Smooth muscle cell (in vitro differentiated cells): ENCODE results near the gene NR4A2. TPM values are rescaled to one million over a fixed set of nuclear protein-coding genes. Genes with fewer than 3 reads are reported as not detected.

ENCODE experiments used
- DNase-seq: peaks from one replicate; lab custom pipeline; 2025; ENCODE audit not compliant: unreplicated experiment; lab: John Stamatoyannopoulos, UW
- H2AFZ ChIP-seq: fragments of 200-600 bp; sonication (generic); 2 replicates; pipeline ENCODE4 v1.6.0; 2016; ENCODE audit warnings: antibody characterized with exemption, low read depth, mild to moderate bottlenecking
- H3F3A ChIP-seq: fragments of 200-600 bp; sonication (generic); 2 replicates; pipeline ENCODE4 v1.6.0; 2017; ENCODE audit warnings: antibody characterized with exemption, low read depth
- H3K27ac ChIP-seq: fragments of 200-600 bp; sonication (generic); 2 replicates; pipeline ENCODE4 v1.5.1; 2016; ENCODE audit warnings: low read depth, mild to moderate bottlenecking
- H3K27me3 ChIP-seq: fragments of 200-600 bp; sonication (generic); 2 replicates; pipeline ENCODE4 v1.6.1; 2016; ENCODE audit warnings: low read depth, mild to moderate bottlenecking
- H3K36me3 ChIP-seq: fragments of 200-600 bp; sonication (generic); 2 replicates; pipeline ENCODE4 v1.5.1; 2016; ENCODE audit warnings: low read depth
- H3K4me1 ChIP-seq: fragments of 200-600 bp; sonication (generic); 2 replicates; pipeline ENCODE4 v1.5.1; 2016; ENCODE audit warnings: low read depth
- H3K4me2 ChIP-seq: fragments of 200-600 bp; sonication (generic); 2 replicates; pipeline ENCODE4 v1.6.0; 2016; ENCODE audit warnings: mild to moderate bottlenecking
- H3K4me3 ChIP-seq: fragments of 200-600 bp; sonication (generic); 2 replicates; pipeline ENCODE4 v1.5.1; 2016; ENCODE audit warnings: mild to moderate bottlenecking
- H3K79me2 ChIP-seq: fragments of 200-600 bp; sonication (generic); 2 replicates; pipeline ENCODE4 v1.6.0; 2016; ENCODE audit warnings: low read depth, mild to moderate bottlenecking
- H3K9ac ChIP-seq: fragments of 200-600 bp; sonication (generic); 2 replicates; pipeline ENCODE4 v1.6.0; 2016; ENCODE audit warnings: low read depth
- H3K9me3 ChIP-seq: fragments of 200-600 bp; sonication (generic); replicated peaks from 2 replicates; pipeline ENCODE4 v1.5.1; 2016; ENCODE audit warnings: low read depth
- H4K20me1 ChIP-seq: fragments of 200-600 bp; sonication (generic); 2 replicates; pipeline ENCODE4 v1.6.0; 2016; ENCODE audit warnings: low read depth
- WGBS: methylation state at CpG from one replicate; pipeline ENCODE4 v1.1.7; 2016; ENCODE audit warnings: low lambda C conversion rate; 5-methylcytosine and 5-hydroxymethylcytosine counted together
- polyA plus RNA-seq: library from polyadenylated mRNA; unstranded; fragments of >200 nt; fragmentation: Nextera tagmentation; extraction: Ambion mirVana; gene quantifications from 2 replicates; pipeline ENCODE4 v1.2.1, GENCODE V29; 2016
- total RNA-seq: library from RNA; depleted of rRNA; stranded (reverse); fragments of >200 nt; gene quantifications from 2 replicates; pipeline ENCODE4 v1.2.3, GENCODE V29; 2014
- TF ChIP-seq, protein P1 (sequence below): fragments of 200-600 bp; sonication (generic); IDR thresholded peaks from 2 replicates; pipeline ENCODE4 v1.5.1; 2017; ENCODE audit warnings: borderline replicate concordance, mild to moderate bottlenecking, antibody characterized with exemption; ENCODE audit not compliant: insufficient read depth, poor library complexity, severe bottlenecking

Gene NR4A2
- total and polyA plus RNA-seq, 2 experiments from 2014 or later: 6.7 to 14.5 TPM

DNA sequence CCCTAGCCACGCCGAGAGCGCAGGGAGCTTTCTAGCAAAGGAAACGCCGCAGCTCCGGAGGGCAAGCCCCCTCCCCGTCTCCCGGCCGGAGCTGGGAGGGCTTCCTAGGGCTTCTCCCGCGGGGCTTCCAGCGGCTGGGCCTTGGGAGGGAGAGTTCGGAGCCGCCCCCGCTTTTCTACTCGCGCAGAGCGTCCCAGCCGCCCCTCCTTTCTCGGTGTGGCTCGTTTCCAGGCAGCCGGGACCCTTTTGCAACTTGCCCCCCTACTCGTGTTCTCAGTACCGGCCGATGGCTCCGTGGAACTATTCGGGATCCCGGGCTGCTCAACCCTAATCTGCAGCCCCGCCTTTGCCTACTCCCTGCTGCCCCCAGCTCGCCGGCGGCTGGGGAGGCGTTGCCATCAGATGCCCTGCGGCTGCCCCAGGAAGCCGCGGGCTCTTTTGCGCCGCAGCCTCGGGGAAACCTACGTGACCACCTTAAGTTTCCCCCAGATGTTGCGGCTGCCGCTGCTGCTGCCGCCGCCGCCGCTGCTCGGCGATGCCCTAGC, 1.5 kb upstream of the NR4A2 start:
- Histone ChIP-seq H3K79me2 (no peaks in the 10 kb centered on the region), H3K4me1 (peaks cover 13% of the 10 kb centered on the region), H3K9me3 (no peaks in the 10 kb centered on the region), H3K36me3 (no peaks in the 10 kb centered on the region), H4K20me1 (peaks cover 13% of the 10 kb centered on the region), H2AFZ (peak overlapping the region; percentile 86), H3K9ac (peak overlapping the region; percentile 92), H3K27ac (peak overlapping the region; percentile 93), H3K27me3 (peaks cover 25% of the 10 kb centered on the region), H3K4me2 (peak overlapping the region; percentile 91), H3F3A (peaks cover 9% of the 10 kb centered on the region), H3K4me3 (peak overlapping the region; percentile 76)
- TF ChIP-seq, protein P1, sequence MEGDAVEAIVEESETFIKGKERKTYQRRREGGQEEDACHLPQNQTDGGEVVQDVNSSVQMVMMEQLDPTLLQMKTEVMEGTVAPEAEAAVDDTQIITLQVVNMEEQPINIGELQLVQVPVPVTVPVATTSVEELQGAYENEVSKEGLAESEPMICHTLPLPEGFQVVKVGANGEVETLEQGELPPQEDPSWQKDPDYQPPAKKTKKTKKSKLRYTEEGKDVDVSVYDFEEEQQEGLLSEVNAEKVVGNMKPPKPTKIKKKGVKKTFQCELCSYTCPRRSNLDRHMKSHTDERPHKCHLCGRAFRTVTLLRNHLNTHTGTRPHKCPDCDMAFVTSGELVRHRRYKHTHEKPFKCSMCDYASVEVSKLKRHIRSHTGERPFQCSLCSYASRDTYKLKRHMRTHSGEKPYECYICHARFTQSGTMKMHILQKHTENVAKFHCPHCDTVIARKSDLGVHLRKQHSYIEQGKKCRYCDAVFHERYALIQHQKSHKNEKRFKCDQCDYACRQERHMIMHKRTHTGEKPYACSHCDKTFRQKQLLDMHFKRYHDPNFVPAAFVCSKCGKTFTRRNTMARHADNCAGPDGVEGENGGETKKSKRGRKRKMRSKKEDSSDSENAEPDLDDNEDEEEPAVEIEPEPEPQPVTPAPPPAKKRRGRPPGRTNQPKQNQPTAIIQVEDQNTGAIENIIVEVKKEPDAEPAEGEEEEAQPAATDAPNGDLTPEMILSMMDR: no peak
- no peak for DNase-seq
- whole genome bisulfite sequencing: under 1% methylated on average over 46 of the region's 48 CpGs

DNA sequence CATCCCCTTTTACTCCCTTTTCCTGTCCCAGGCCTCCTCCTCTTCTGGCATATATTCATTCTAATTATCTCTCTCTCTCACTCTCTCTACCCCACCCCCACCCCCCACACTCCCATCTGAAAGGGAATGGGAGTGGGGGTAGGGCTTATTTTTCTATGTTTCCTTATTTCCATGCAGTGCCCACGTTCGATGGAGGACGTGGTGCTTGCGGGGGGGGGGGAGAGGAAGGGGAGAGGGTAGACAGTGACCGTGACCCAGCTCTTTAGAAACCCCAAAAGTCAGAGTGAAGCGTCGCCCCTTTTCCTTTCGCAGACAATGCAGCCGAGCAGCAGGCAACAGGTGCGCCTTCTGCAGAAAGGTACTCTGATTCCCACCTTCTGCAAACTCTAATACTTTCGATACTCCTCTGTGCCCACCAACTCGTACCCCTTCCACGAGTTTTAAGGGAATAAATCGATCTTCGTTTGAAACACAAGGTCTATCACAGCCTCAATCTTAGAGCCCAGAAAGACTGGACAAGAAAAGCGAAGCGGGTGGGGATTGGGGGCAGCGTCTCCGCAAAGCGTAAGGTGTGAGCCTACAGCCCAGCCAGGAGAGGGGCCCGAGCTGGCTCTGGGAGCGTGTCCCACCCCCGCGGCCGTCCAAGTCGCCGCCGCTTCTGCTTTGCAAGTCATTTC, 891 bp upstream of the NR4A2 start:
- 2% methylated on average over 25 of the region's 28 CpGs for WGBS
- DNase-seq: no peak
- Histone ChIP-seq H3K27ac (peak overlapping the region; percentile 93), H3K27me3 (peaks cover 31% of the 10 kb centered on the region), H3K4me1 (peaks cover 13% of the 10 kb centered on the region), H3K36me3 (no peaks in the 10 kb centered on the region), H3K9me3 (no peaks in the 10 kb centered on the region), H3K9ac (peak overlapping the region; percentile 92), H3K4me3 (peak overlapping the region; percentile 76), H3K79me2 (no peaks in the 10 kb centered on the region), H2AFZ (peak overlapping the region; percentile 86), H3K4me2 (peak overlapping the region; percentile 91), H4K20me1 (peaks cover 13% of the 10 kb centered on the region), H3F3A (peaks cover 9% of the 10 kb centered on the region)
- TF ChIP-seq, protein P1: no peak

DNA sequence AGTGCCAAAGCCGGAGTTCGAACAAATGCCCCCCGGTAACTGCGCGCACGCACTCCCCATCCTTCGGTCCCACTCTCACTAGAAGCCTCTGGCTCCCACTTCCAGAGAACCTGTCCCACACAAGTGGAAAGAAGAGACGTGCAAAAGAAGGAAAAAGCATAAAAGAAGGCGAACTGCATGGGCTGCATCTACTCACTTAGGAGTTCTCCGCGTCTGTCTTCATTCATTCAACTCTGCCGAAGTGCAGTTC, 312 bp downstream of the NR4A2 start:
- H3K36me3 ChIP-seq: no peaks in the 10 kb centered on the region
- no peaks in the 10 kb centered on the region for H3K79me2 ChIP-seq
- peaks cover 9% of the 10 kb centered on the region for H3F3A ChIP-seq
- peak overlapping the region; percentile 91 for H3K4me2 ChIP-seq
- peak overlapping the region; percentile 92 for H3K9ac ChIP-seq
- no peak for DNase-seq
- peaks cover 13% of the 10 kb centered on the region for H4K20me1 ChIP-seq
- WGBS: 1% methylated on average over 12 of the region's 12 CpGs
- peak overlapping the region; percentile 86 for H2AFZ ChIP-seq
- H3K27ac ChIP-seq: peak overlapping the region; percentile 93
- H3K9me3 ChIP-seq: no peaks in the 10 kb centered on the region
- peak overlapping the region; percentile 76 for H3K4me3 ChIP-seq
- TF ChIP-seq, protein P1: no peak
- peaks cover 13% of the 10 kb centered on the region for H3K4me1 ChIP-seq
- peaks cover 43% of the 10 kb centered on the region for H3K27me3 ChIP-seq
